Fibroblast of lung (primary cell): ENCODE measurements around the gene HDHD3. TPM values are rescaled to one million over a fixed set of nuclear protein-coding genes. Genes with fewer than 3 reads are reported as not detected.

Experiments used
- DNase-seq, 2 donors: peaks; one replicate each; pipeline versions ENCODE4 v3.0.0 to v3.0.0-alpha.2; 2010; ENCODE audit warnings: low read depth in 2 of 2
- H2AFZ ChIP-seq: 2 replicates; pipeline ENCODE4 v1.5.1; 2012; ENCODE audit warnings: low read length, control low read depth, inconsistent platforms
- H3K27ac ChIP-seq: 2 replicates; pipeline ENCODE4 v1.5.1; 2011; ENCODE audit warnings: low read length, control low read depth; ENCODE audit not compliant: insufficient read depth
- H3K27me3 ChIP-seq: 2 replicates; pipeline ENCODE4 v1.5.1; 2011; ENCODE audit warnings: mild to moderate bottlenecking, low read length; ENCODE audit not compliant: control insufficient read depth, insufficient read depth
- H3K36me3 ChIP-seq: 2 replicates; pipeline ENCODE4 v1.5.1; 2011; ENCODE audit warnings: low read length; ENCODE audit not compliant: control insufficient read depth, insufficient read depth
- H3K4me1 ChIP-seq: 2 replicates; pipeline ENCODE4 v1.5.1; 2011; ENCODE audit warnings: low read length; ENCODE audit not compliant: control insufficient read depth, insufficient read depth; ENCODE audit errors: extremely low read depth
- H3K4me2 ChIP-seq: 2 replicates; pipeline ENCODE4 v1.5.1; 2011; ENCODE audit warnings: low read length, control low read depth; ENCODE audit not compliant: insufficient read depth; ENCODE audit errors: extremely low read depth
- H3K4me3 ChIP-seq, 4 experiments: fragments of 200-600 bp in 1 of 4; sonication (generic) in 1 of 4; replicated peaks in 1 of 4; 2 replicates each; pipeline ENCODE4 v1.5.1; 2011 to 2016; ENCODE audit warnings: low read length in 4 of 4, low read depth in 3 of 4, mild to moderate bottlenecking in 3 of 4, control low read depth in 2 of 4, inconsistent platforms in 1 of 4, mixed read lengths in 1 of 4; ENCODE audit not compliant: insufficient read depth in 1 of 4; ENCODE audit errors: control extremely low read depth in 1 of 4
- H3K79me2 ChIP-seq: 2 replicates; pipeline ENCODE4 v1.5.1; 2012; ENCODE audit warnings: mild to moderate bottlenecking, low read length, inconsistent platforms; ENCODE audit not compliant: control insufficient read depth, insufficient read depth
- H3K9ac ChIP-seq: 2 replicates; pipeline ENCODE4 v1.5.1; 2011; ENCODE audit warnings: mild to moderate bottlenecking, low read length, control low read depth; ENCODE audit not compliant: insufficient read depth
- H3K9me3 ChIP-seq: 2 replicates; pipeline ENCODE4 v1.5.1; 2012; ENCODE audit warnings: low read depth, low read length; ENCODE audit not compliant: control insufficient read depth, insufficient read depth
- H4K20me1 ChIP-seq: 2 replicates; pipeline ENCODE4 v1.5.1; 2011; ENCODE audit warnings: low read length; ENCODE audit not compliant: control insufficient read depth, insufficient read depth; ENCODE audit errors: extremely low read depth
- EZH2 ChIP-seq: IDR thresholded peaks from 2 replicates; pipeline ENCODE4 v1.5.1; 2012; ENCODE audit warnings: low read length, control low read depth, mild to moderate bottlenecking; ENCODE audit errors: missing control alignments
- polyA plus RNA-seq, 2 donors: library from polyadenylated mRNA; depleted of rRNA in 1 of 2; stranded (reverse) in 1 of 2; unstranded in 1 of 2; fragments of >200 nt; gene quantifications; 2 replicates each; pipeline ENCODE4 v1.2.1, GENCODE V29; 2011 to 2012; ENCODE audit warnings: missing spikeins in 1 of 2
- total RNA-seq: library from RNA; depleted of rRNA; stranded (reverse); fragments of >200 nt; gene quantifications from 2 replicates; pipeline ENCODE4 v1.2.1, GENCODE V29; 2014
- TF ChIP-seq, protein P1 (sequence below), 2 donors: IDR thresholded peaks in 1 of 2; conservative IDR thresholded peaks in 1 of 2; 1 replicate in 1 of 2; 2 replicates in 1 of 2; pipeline ENCODE4 v1.5.1; 2011 to 2012; ENCODE audit warnings: low read length in 2 of 2, control low read depth in 1 of 2, inconsistent platforms in 1 of 2, low read depth in 1 of 2, mild to moderate bottlenecking in 1 of 2

Gene HDHD3
- total and polyA plus RNA-seq, 2 donors (not counting 1 experiment from before 2014, with no cell fraction given): 6.5 to 14.2 TPM

DNA sequence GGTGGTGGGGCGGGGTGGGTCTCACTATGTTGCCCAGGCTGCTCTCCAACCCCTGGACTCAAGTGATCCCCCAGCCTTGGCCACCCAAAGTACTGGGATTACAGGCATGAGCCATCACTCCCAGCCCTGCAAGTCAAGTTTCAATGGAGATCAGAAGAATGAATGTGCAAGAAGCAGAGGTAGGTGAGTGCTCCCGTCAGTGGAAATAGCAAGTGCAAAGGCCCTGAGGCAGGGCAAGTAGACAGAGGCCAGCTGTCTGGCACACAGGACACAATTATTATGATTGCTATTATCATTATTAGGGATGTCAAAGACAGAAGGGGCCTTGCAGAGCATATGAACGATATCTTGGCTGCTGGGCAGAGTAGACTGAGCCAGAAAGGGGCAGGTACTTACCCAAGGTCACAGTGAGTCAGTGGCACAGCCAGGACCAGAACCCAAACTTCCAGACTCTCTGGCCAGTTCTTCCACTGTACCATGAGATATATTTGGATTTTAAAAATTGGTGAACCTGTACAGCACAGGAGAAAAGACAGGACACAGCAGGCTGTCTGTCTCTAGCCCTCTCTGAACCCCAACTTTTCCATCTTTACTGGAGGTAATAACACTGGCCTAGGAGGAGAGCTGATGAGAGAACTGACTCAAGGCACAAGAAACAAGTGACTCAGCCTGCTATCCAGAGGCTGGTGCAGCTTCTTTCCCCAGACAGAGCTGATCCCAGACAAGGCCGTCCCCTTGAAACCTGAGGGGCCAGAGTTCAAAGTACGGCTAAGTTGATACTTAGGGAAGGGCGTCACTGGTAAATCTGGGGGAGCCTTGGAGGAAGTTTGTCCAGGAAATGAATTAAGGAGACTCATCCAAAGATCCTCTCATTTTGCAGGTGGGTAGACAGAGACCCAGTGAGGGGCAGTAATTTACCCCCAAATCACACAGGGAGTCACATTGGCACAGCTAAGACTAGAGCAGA is 1.4 kb downstream of the HDHD3 start:
- no peaks in the 10 kb centered on the region for H3K79me2 ChIP-seq
- H3K4me2 ChIP-seq: no peak overlapping the region
- H4K20me1 ChIP-seq: no peaks in the 10 kb centered on the region
- no peak for DNase-seq
- no peaks in the 10 kb centered on the region for H3K9me3 ChIP-seq
- no peak overlapping the region for H3K9ac ChIP-seq
- no peak for TF ChIP-seq EZH2
- no peaks in the 10 kb centered on the region for H3K27me3 ChIP-seq
- peaks cover 4% of the 10 kb centered on the region for H3K36me3 ChIP-seq
- H3K4me3 ChIP-seq: peak overlapping the region in 1 of 4 experiments; percentile 84
- peaks cover 2% of the 10 kb centered on the region for H3K4me1 ChIP-seq
- no peak overlapping the region for H2AFZ ChIP-seq
- H3K27ac ChIP-seq: no peak overlapping the region

DNA sequence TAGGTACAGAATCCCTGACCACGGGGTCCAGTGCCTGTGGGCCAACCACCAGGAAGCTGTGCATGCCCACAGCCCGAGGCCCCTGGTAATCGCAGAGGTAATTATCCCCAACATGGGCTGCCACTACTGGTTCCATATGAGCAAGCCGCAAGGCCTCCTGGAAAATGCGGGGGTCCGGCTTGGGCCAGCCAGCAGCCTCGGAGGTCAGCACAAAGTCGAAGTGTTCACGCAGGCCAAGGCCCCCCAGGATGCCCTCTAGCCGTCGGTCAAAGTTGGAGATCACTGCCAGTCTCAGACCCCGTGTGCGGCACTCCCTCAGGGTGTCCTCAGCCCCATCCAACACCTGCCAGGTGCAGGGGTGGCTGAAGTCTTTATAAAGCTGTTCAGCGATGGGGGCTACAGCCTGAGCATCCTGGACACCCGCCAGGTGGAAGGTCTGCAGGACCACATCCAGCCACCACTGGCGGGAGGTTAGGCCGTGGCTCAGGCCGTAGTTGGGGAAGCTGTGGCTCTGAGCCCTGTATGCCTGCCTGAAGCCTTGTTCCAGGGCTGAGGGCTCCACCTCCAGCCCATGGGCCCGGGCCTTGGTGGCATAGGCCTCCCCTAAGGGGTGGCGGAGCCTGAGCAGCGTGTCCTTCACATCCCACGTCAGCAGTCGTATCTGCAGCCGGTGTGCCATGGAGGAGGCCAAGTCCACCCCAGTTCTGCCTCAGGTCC is 3.0 kb downstream of the HDHD3 start:
- H3K4me2 ChIP-seq: no peak overlapping the region
- TF ChIP-seq, protein P1, sequence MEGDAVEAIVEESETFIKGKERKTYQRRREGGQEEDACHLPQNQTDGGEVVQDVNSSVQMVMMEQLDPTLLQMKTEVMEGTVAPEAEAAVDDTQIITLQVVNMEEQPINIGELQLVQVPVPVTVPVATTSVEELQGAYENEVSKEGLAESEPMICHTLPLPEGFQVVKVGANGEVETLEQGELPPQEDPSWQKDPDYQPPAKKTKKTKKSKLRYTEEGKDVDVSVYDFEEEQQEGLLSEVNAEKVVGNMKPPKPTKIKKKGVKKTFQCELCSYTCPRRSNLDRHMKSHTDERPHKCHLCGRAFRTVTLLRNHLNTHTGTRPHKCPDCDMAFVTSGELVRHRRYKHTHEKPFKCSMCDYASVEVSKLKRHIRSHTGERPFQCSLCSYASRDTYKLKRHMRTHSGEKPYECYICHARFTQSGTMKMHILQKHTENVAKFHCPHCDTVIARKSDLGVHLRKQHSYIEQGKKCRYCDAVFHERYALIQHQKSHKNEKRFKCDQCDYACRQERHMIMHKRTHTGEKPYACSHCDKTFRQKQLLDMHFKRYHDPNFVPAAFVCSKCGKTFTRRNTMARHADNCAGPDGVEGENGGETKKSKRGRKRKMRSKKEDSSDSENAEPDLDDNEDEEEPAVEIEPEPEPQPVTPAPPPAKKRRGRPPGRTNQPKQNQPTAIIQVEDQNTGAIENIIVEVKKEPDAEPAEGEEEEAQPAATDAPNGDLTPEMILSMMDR (conservative IDR thresholded peaks at IDR 0.05 in 1 of 2, IDR thresholded peaks at IDR 0.05 in 1 of 2; ENCODE audit: low read depth in 1 of 2, low read length in 2 of 2): no peak
- TF ChIP-seq EZH2: no peak
- no peaks in the 10 kb centered on the region for H3K9me3 ChIP-seq
- H3K27me3 ChIP-seq: no peaks in the 10 kb centered on the region
- H3K36me3 ChIP-seq: peaks cover 4% of the 10 kb centered on the region
- no peak for DNase-seq
- H3K4me3 ChIP-seq: no peak overlapping the region
- no peak overlapping the region for H3K9ac ChIP-seq
- no peaks in the 10 kb centered on the region for H4K20me1 ChIP-seq
- no peak overlapping the region for H3K27ac ChIP-seq
- no peaks in the 10 kb centered on the region for H3K79me2 ChIP-seq
- H3K4me1 ChIP-seq: peaks cover 2% of the 10 kb centered on the region
- H2AFZ ChIP-seq: no peak overlapping the region

DNA sequence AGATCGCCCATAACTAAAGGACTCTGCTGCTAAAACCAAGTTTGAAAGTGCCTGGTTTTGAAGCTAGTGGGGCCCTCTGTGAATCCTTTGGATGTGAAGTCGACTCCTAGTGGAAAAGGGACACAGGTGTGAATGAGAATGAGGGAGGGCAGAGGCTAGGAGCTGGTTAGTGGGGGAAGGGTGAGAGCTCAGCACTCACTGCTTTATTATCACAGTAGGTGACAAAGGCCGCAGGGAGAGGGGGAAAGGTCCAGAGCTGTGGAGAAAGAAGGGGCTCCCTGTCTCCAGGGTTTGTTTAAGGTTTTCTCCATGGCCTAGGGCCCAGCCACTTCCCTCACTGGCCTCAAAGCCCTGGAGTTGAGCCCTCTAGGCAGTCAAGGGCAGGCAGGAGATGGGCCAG is 3.5 kb downstream of the HDHD3 start:
- no peak overlapping the region for H3K9ac ChIP-seq
- H4K20me1 ChIP-seq: no peaks in the 10 kb centered on the region
- TF ChIP-seq, protein P1 (conservative IDR thresholded peaks at IDR 0.05 in 1 of 2, IDR thresholded peaks at IDR 0.05 in 1 of 2; ENCODE audit: low read depth in 1 of 2, low read length in 2 of 2): no peak
- TF ChIP-seq EZH2: no peak
- peaks cover 2% of the 10 kb centered on the region for H3K4me1 ChIP-seq
- H3K36me3 ChIP-seq: peaks cover 4% of the 10 kb centered on the region
- no peaks in the 10 kb centered on the region for H3K79me2 ChIP-seq
- no peak for DNase-seq
- H3K27me3 ChIP-seq: no peaks in the 10 kb centered on the region
- no peak overlapping the region for H3K4me2 ChIP-seq
- no peak overlapping the region for H3K27ac ChIP-seq
- no peaks in the 10 kb centered on the region for H3K9me3 ChIP-seq
- no peak overlapping the region for H3K4me3 ChIP-seq
- no peak overlapping the region for H2AFZ ChIP-seq
